ENCODE measurements around the gene PTPRD. TPM values are rescaled to one million over a fixed set of nuclear protein-coding genes. Genes with fewer than 3 reads are reported as not detected.

Gene PTPRD
- total RNA-seq, 1 experiment from 2014 or later, result not detected

DNA sequence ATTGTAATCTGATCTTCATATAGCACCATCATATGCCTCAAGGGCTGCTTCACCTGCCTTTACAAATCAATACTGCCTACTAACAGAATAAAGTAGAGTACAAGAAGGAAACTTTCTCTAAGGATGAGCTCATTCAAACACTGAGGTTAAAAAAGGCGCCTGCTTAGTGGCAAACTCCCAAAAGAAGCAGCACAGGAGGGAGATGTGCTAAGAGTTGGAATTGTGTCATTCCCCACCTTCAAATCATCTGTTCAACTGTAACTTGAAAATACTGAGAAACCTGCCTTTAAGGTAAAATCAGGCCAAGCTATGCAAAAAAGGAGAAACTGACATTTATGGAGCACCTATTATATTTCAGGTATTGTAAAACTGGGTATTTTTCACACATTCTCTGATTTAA lies 560.6 kb downstream of the PTPRD start:
- BruUV-seq (replicated peaks), result no TSS peak
- no peak overlapping the region for H3K4me3 ChIP-seq (ENCODE audit: low read depth, low read length, poor library complexity, severe bottlenecking)
- ChIA-PET CTCF (no interaction called here), POLR2A (ENCODE audit: low non-redundant PET) (no interaction called here)
- no peak for TF ChIP-seq EZH2 (IDR thresholded peaks at IDR 0.05; ENCODE audit: borderline replicate concordance, low read depth, low read length, poor library complexity, severe bottlenecking)
- TF ChIP-seq, protein P1, sequence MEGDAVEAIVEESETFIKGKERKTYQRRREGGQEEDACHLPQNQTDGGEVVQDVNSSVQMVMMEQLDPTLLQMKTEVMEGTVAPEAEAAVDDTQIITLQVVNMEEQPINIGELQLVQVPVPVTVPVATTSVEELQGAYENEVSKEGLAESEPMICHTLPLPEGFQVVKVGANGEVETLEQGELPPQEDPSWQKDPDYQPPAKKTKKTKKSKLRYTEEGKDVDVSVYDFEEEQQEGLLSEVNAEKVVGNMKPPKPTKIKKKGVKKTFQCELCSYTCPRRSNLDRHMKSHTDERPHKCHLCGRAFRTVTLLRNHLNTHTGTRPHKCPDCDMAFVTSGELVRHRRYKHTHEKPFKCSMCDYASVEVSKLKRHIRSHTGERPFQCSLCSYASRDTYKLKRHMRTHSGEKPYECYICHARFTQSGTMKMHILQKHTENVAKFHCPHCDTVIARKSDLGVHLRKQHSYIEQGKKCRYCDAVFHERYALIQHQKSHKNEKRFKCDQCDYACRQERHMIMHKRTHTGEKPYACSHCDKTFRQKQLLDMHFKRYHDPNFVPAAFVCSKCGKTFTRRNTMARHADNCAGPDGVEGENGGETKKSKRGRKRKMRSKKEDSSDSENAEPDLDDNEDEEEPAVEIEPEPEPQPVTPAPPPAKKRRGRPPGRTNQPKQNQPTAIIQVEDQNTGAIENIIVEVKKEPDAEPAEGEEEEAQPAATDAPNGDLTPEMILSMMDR (conservative IDR thresholded peaks at IDR 0.05; ENCODE audit: low read depth, low read length), result no peak
- H3K4me1 ChIP-seq (ENCODE audit: insufficient read depth, low read length, poor library complexity, severe bottlenecking), result no peaks in the 10 kb centered on the region
- H3K36me3 ChIP-seq (ENCODE audit: insufficient read depth, low read length, poor library complexity, severe bottlenecking), result no peaks in the 10 kb centered on the region
- no peak for DNase-seq (ENCODE audit: low spot score)
- H3K27ac ChIP-seq (ENCODE audit: low read depth, low read length, poor library complexity, severe bottlenecking), result no peak overlapping the region
- H3K9me3 ChIP-seq (ENCODE audit: low read depth, low read length, poor library complexity, severe bottlenecking), result no peaks in the 10 kb centered on the region
- H3K27me3 ChIP-seq (replicated peaks; ENCODE audit: insufficient read depth, low read depth, low read length, poor library complexity), result no peaks in the 10 kb centered on the region
- intact Hi-C loops (cut with micrococcal nuclease; ENCODE audit: unreplicated experiment), result no loop called here

GRCh38 chr9:10050016-10050415 lies 562.8 kb downstream of the PTPRD start:
- CTCF ChIA-PET, result no interaction called here
- no TSS peak for BruUV-seq (replicated peaks)

GRCh38 chr9:10048994-10049393 lies 563.8 kb downstream of the PTPRD start:
- POLR2A ChIA-PET (ENCODE audit: low non-redundant PET), result no interaction called here
- intact Hi-C loops (cut with micrococcal nuclease; ENCODE audit: unreplicated experiment), result loop anchor here (5.0 to 10.0 kb wide), 2 partner anchors 218 to 1266 kb away; no protein-coding TSS in a partner anchor
- no TSS peak for BruUV-seq (replicated peaks)
- Histone ChIP-seq H3K36me3 (ENCODE audit: insufficient read depth, low read length, poor library complexity, severe bottlenecking) (no peaks in the 10 kb centered on the region), H3K9me3 (ENCODE audit: low read depth, low read length, poor library complexity, severe bottlenecking) (no peaks in the 10 kb centered on the region), H3K27me3 (replicated peaks; ENCODE audit: insufficient read depth, low read depth, low read length, poor library complexity) (no peaks in the 10 kb centered on the region), H3K4me3 (ENCODE audit: low read depth, low read length, poor library complexity, severe bottlenecking) (no peak overlapping the region), H3K27ac (ENCODE audit: low read depth, low read length, poor library complexity, severe bottlenecking) (no peak overlapping the region), H3K4me1 (ENCODE audit: insufficient read depth, low read length, poor library complexity, severe bottlenecking) (no peaks in the 10 kb centered on the region)
- CTCF ChIA-PET, result no interaction called here
- DNase-seq (ENCODE audit: low spot score), result no peak
- TF ChIP-seq, protein P1 (conservative IDR thresholded peaks at IDR 0.05; ENCODE audit: low read depth, low read length), result no peak
- TF ChIP-seq EZH2 (IDR thresholded peaks at IDR 0.05; ENCODE audit: borderline replicate concordance, low read depth, low read length, poor library complexity, severe bottlenecking), result no peak

More at GRCh38 chr9:10050016-10050415, 562.8 kb downstream of the PTPRD start:
- intact Hi-C loops (cut with micrococcal nuclease; ENCODE audit: unreplicated experiment), result no loop called here
- Histone ChIP-seq H3K4me3 (ENCODE audit: low read depth, low read length, poor library complexity, severe bottlenecking) (no peak overlapping the region), H3K27ac (ENCODE audit: low read depth, low read length, poor library complexity, severe bottlenecking) (no peak overlapping the region), H3K36me3 (ENCODE audit: insufficient read depth, low read length, poor library complexity, severe bottlenecking) (no peaks in the 10 kb centered on the region), H3K9me3 (ENCODE audit: low read depth, low read length, poor library complexity, severe bottlenecking) (no peaks in the 10 kb centered on the region), H3K4me1 (ENCODE audit: insufficient read depth, low read length, poor library complexity, severe bottlenecking) (no peaks in the 10 kb centered on the region), H3K27me3 (replicated peaks; ENCODE audit: insufficient read depth, low read depth, low read length, poor library complexity) (no peaks in the 10 kb centered on the region)
- no peak for DNase-seq (ENCODE audit: low spot score)
- TF ChIP-seq, protein P1 (conservative IDR thresholded peaks at IDR 0.05; ENCODE audit: low read depth, low read length), result no peak
- TF ChIP-seq EZH2 (IDR thresholded peaks at IDR 0.05; ENCODE audit: borderline replicate concordance, low read depth, low read length, poor library complexity, severe bottlenecking), result no peak
- POLR2A ChIA-PET (ENCODE audit: low non-redundant PET), result no interaction called here
